H1 (cell line): ENCODE measurements around the gene OR10G3. TPM values are rescaled to one million over a fixed set of nuclear protein-coding genes. Genes with fewer than 3 reads are reported as not detected.

ENCODE experiments used
- CREB1 ChIP-seq: IDR thresholded peaks from 2 replicates; pipeline ENCODE4 v1.6.1; 2012; ENCODE audit warnings: inconsistent platforms
- CTBP2 ChIP-seq: IDR thresholded peaks from 2 replicates; pipeline ENCODE4 v1.7.0; 2011; ENCODE audit warnings: borderline replicate concordance, mild to moderate bottlenecking, moderate library complexity, mixed read lengths, low read length; ENCODE audit not compliant: insufficient read depth, insufficient read length
- EP300 ChIP-seq, 2 experiments: IDR thresholded peaks; 1 replicate in 1 of 2; 2 replicates in 1 of 2; pipeline ENCODE4 v1.6.1; 2011 to 2012; ENCODE audit warnings: low read depth in 2 of 2, low read length in 2 of 2, mild to moderate bottlenecking in 2 of 2, borderline replicate concordance in 1 of 2, inconsistent platforms in 1 of 2, moderate library complexity in 1 of 2
- GTF2F1 ChIP-seq: IDR thresholded peaks from 2 replicates; pipeline ENCODE4 v1.6.1; 2012; ENCODE audit warnings: low read depth, low read length, improper control_type of control experiment, borderline replicate concordance
- NRF1 ChIP-seq: IDR thresholded peaks from 2 replicates; pipeline ENCODE4 v1.6.1; 2011; ENCODE audit warnings: mild to moderate bottlenecking, low read depth, low read length, improper control_type of control experiment
- POLR2AphosphoS5 ChIP-seq: IDR thresholded peaks from 2 replicates; pipeline ENCODE4 v1.6.1; 2011; ENCODE audit warnings: low read depth, low read length
- RAD21 ChIP-seq, 2 experiments: IDR thresholded peaks in 1 of 2; conservative IDR thresholded peaks in 1 of 2; 2 replicates each; pipeline ENCODE4 v1.6.1; 2011; ENCODE audit warnings: low read depth in 2 of 2, low read length in 2 of 2, improper control_type of control experiment in 1 of 2, inconsistent platforms in 1 of 2, mild to moderate bottlenecking in 1 of 2, moderate library complexity in 1 of 2
- RBBP5 ChIP-seq: IDR thresholded peaks from 2 replicates; pipeline ENCODE4 v1.7.1; 2012; ENCODE audit warnings: low read depth, mild to moderate bottlenecking, inconsistent platforms, low read length, moderate library complexity, borderline replicate concordance
- RFX5 ChIP-seq: IDR thresholded peaks from 2 replicates; pipeline ENCODE4 v1.6.1; 2011; ENCODE audit warnings: low read depth, low read length, improper control_type of control experiment, borderline replicate concordance
- SAP30 ChIP-seq: fragments of 300-600 bp; sonication (generic); IDR thresholded peaks from 2 replicates; pipeline ENCODE4 v1.7.1; 2012; ENCODE audit warnings: low read length, moderate library complexity, mild to moderate bottlenecking, inconsistent platforms; ENCODE audit not compliant: insufficient read depth, insufficient replicate concordance
- SIN3A ChIP-seq, 2 experiments: IDR thresholded peaks in 1 of 2; conservative IDR thresholded peaks in 1 of 2; 2 replicates each; pipeline ENCODE4 v1.6.1; 2011 to 2012; ENCODE audit warnings: low read length in 2 of 2, improper control_type of control experiment in 1 of 2, low read depth in 1 of 2, mild to moderate bottlenecking in 1 of 2
- SP1 ChIP-seq: IDR thresholded peaks from 2 replicates; pipeline ENCODE4 v1.6.1; 2011; ENCODE audit warnings: low read depth, low read length
- SUZ12 ChIP-seq: fragments of 200-600 bp; sonication (generic); IDR thresholded peaks from 2 replicates; pipeline ENCODE4 v1.6.1; 2012; ENCODE audit warnings: mild to moderate bottlenecking, inconsistent platforms, low read length, moderate library complexity, mixed read lengths
- TAF7 ChIP-seq: optimal IDR thresholded peaks from 2 replicates; pipeline ENCODE3; 2011; ENCODE audit warnings: low read depth, mild to moderate bottlenecking, inconsistent platforms, low read length, moderate library complexity, borderline replicate concordance
- TBP ChIP-seq: IDR thresholded peaks from 2 replicates; pipeline ENCODE4 v1.6.1; 2011; ENCODE audit warnings: low read depth, low read length, improper control_type of control experiment
- TCF12 ChIP-seq: IDR thresholded peaks from 2 replicates; pipeline ENCODE4 v1.6.1; 2011; ENCODE audit warnings: low read depth, mild to moderate bottlenecking, low read length
- TEAD4 ChIP-seq: IDR thresholded peaks from 2 replicates; pipeline ENCODE4 v1.6.1; 2012; ENCODE audit warnings: low read depth, low read length, inconsistent platforms, mixed read lengths
- polyA plus RNA-seq, 7 experiments: library from polyadenylated mRNA; depleted of rRNA in 3 of 7; stranded (reverse) in 5 of 7; unstranded in 2 of 7; fragments of >200 nt in 5 of 7; fragments of 200-250 nt in 2 of 7; gene quantifications; 1 replicate in 5 of 7; 2 replicates in 1 of 7; 4 replicates in 1 of 7; pipeline versions ENCODE4 v1.2.1 to v1.2.3, GENCODE V29; 2011 to 2013; ENCODE audit warnings: missing spikeins in 2 of 7, mixed read lengths in 2 of 7
- total RNA-seq: library from RNA; stranded (reverse); fragmentation: NEBNext Ultra II Directional; extraction: Animal tissue kit (Norgen Biotek cat#: 25700); gene quantifications from 2 replicates; pipeline ENCODE4 v1.2.1, GENCODE V29; 2021

Gene OR10G3
- total and polyA plus RNA-seq, 2 of the 8 experiments (the other 6 are each of a cell fraction or from before 2014, with no cell fraction given), result not detected

- TF ChIP-seq GTF2F1 (no peak), RFX5 (no peak), SIN3A (conservative IDR thresholded peaks at IDR 0.05 in 1 of 2, IDR thresholded peaks at IDR 0.05 in 1 of 2; ENCODE audit: low read depth in 1 of 2, low read length in 2 of 2) (peak; percentile 86 to 87; a peak in 2 of 4 replicates), TBP (0 out of 2 replicates have a peak, but pooled peaks have one; percentile 47), RBBP5 (peak; percentile 51; the same call in 1 of the 2 replicates), SP1 (peak; percentile 91), CTBP2 (peak; percentile 95), CREB1 (0 out of 2 replicates have a peak, but pooled peaks have one; percentile 41), POLR2AphosphoS5 (peak; percentile 70), SAP30 (no peak), RAD21 (IDR thresholded peaks at IDR 0.05 in 1 of 2, conservative IDR thresholded peaks at IDR 0.05 in 1 of 2; ENCODE audit: low read depth in 2 of 2, low read length in 2 of 2) (peak in 1 of 2 experiments; percentile 16; a peak in 1 of 4 replicates), SUZ12 (no peak), TAF7 (peak; percentile 37), TCF12 (peak; percentile 93), EP300 (IDR thresholded peaks at IDR 0.05; ENCODE audit: borderline replicate concordance in 1 of 2, low read depth in 2 of 2, low read length in 2 of 2) (peak in 1 of 2 experiments; percentile 87; a peak in 1 of 3 replicates), NRF1 (no peak), TEAD4 (no peak)
These were observed 53.8 kb downstream of the OR10G3 start, which contains the start of gene SALL2 (continued) for GRCh38 chr14:21525962-21526671.
